ENCODE results near the gene ABCB11.
A peak's percentile ranks its signal among the peaks of the same experiment; 100 is the strongest.

ABCB11 gene

DNA sequence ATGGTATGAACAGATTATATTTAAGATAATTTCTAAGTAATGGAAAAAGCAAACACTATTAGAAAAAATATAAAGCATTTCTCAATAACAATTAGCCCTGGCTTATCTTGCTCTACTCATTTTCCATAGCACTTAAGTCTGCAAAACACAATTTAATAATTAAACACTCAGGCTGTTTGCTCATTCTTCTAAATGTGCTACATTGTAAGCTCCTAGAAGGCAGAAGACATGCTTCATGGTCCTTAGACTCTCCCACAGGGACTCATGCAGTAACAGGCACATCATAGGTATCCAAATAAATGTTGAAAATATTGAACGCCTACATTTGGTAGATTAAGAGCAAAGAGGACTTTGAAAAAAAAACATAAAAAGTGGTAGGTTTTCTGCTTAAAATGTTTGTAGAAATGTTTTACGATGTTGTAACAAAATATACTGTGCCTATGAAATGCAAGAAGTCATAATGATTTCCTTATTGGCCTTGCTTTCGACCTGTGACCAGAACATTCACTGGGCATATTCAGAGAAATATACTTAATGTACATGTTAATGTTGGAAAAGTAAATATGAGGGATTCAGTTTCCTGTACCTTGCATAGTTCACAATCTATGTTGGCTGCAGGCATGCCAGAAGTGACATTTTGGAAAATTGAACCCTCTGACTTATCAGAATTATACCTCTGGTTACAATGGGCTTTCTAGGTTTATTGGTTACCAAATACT is 102.9 kb downstream of the ABCB11 start:
- DNase-seq (ENCODE audit: low spot score): no peak

DNA sequence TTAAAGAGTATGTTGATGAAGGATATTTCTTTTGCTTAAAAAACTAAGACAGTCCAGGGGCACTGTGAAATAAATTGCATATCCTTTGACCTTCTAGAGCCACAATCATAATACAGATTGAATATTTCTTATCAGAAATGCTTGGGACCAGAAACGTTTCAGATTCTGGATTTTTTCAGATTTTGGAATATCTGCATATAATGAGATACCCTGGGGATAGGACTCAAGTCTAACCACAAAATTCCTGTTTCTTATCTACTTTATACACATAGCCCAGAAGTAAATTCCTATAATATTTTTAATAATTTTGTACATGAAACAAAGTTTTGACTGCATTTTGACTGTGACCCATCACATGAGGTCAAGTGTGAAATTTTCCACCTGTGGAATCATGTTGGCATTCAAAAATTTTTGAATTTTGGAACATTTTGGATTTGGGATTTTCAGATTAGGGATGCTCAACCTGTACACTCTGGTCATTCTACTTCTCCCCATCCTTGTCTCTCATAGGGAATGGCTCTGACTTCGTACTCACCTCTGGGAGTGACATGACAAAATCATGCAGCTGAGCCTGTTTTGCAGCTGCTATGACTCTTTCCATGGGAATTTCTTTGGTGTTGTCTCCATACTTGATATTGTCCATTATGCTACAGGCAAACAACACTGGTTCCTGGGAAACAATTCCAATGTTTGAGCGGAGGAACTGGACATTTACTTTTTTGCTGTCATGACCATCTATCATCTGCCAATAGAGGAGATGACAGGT is 104.3 kb downstream of the ABCB11 start:
- DNase-seq (ENCODE audit: low spot score): no peak

DNA sequence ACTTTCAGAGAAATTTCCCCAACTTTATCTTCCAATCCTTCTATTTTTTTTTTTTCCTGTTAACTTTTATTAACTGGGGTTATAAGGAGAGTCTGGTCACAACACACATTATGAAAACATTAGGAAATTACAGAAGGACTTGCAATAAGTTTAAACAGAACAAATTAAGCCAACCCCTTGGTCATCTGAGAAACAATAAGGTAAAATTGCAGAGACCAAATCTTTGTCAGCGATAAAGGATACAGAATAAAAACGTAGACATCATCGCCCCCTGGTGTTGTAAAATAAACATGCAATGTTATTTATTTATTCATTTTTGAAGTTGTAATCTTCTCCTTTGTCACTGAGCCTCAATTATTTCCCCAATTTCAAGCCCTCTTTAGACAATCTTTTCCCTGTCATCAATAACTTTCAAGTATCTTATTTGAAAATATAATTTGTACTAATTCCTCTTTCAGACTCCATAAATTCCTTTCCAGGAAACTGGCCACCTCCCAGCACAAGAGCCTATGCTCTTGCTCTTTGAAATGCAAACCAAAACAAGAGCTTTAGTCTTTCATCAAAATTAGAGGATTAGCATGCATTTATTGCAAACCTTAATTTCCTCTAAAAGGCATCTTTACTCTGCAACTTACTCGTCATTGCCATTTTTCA is 110.5 kb downstream of the ABCB11 start:
- no peak for DNase-seq (ENCODE audit: low spot score)

DNA sequence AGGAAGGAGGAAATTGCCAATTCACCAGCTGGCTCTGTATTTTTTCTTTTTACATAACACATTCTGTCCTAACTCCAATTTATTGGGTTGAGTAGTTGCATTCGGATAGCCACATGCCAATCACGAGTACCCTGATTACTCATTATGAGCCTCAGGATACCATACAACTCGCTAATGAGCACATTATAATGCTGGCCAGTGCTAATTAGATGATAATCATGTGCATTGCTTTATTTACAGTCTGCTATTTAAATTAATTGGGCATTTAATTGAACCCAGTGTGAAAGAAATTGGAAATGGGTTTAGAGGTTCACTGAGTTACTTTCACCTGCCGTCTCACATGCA is 114.8 kb downstream of the ABCB11 start:
- DNase-seq (ENCODE audit: low spot score): no peak

DNA sequence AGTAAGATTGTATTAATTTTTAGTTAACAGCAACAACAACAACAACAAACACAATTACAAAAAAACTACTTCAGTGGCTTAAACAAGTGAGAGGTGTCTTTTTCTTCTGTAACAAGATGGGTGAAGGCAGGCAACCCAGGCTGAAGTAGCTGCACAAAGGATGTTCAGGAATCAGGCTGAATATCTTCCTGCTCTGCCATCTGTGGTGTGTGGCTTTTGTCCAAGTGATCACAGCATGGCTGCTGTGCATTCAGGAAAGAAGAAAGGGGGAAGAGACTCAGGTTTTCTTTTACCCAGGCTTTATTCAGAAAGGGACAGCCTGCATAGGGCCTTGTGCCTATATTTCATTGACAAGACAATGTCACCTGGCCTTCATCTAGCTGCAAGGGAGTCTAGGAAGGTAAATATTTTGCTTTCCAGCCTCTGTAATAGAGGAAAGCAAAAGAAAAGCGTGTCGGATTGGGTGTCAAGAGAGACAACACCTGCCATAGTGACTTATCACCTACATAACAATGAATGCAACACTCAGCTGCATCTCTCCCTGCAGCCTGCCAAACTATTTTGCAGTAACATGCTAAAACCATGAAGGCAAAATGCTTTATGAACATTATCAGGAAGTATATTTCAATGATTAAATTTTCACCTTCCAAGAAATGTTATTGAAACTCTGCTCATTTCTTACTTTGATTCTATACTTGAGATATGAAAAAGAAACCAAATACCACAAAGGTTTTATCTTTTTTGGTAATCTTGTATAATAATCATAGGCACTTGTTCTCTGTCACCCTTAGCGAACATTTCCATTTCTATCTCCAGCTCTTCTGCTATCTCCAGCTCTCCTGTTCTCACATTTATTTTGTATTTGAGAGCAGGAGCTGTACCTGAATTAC is 115.4 kb downstream of the ABCB11 start:
- DNase-seq (ENCODE audit: low spot score): no peak

DNA sequence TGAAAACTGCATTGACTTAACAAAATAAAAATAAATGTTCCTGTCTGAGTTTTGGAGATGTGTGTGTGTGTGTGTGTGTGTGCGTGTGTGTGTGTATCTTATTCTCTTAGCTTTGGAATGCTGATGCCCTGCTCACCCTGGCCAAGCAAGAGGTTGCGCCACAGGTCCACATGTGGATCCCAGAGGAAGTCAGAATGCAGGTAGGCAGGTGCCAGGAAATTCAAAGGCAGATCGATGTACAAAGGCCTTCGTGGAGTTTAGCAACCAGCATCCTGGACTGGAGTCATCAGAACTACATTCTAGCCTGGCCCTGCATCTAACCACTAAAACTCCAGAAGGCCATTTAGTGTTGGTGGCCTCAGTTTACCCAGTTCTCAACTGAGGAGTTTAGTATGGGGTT is 117.6 kb downstream of the ABCB11 start:
- no peak for DNase-seq (ENCODE audit: low spot score)

DNA sequence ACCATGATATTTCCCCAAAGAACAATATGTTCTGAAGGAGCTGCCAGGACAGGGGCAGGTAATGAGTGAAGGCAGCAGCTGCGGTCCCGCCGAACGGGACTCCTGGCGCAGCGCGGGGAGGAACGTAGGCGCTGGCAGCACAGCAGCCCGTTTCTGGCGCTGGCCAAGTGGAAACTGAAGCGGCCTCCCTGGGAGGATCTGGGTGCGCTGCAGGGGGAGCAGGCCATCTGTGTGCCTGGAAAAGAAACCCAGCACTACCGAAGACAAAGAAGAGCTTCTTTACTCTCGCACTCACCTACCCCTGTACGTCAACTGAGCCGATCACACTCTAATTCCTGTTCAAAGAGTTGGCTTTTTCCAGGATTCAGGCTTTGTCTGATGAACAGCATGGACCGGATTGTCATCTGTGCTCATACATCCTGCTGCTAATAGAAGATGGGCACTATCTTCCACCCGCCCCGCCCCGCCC is 118.2 kb downstream of the ABCB11 start:
- DNase-seq (ENCODE audit: low spot score): peak; percentile 74

DNA sequence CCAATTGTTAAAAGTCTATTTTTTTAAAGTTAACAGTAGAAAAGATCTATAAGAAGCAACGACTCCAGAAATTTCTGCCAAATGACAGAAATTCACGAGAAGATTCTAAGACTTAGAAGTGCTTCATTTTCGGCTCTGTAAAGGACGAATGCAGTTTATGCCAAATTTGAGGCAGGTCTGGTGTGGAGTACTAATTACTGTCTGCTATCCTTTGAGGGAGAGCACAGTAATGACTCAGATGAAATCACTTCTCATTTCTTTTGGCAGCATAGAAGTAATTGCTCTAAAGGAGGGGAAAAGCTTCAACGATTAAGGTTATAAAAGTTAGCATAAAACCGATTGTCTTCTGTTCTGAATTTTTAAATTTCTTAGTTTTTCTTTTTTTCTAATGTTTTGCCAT is 118.7 kb downstream of the ABCB11 start:
- no peak for DNase-seq (ENCODE audit: low spot score)

DNA sequence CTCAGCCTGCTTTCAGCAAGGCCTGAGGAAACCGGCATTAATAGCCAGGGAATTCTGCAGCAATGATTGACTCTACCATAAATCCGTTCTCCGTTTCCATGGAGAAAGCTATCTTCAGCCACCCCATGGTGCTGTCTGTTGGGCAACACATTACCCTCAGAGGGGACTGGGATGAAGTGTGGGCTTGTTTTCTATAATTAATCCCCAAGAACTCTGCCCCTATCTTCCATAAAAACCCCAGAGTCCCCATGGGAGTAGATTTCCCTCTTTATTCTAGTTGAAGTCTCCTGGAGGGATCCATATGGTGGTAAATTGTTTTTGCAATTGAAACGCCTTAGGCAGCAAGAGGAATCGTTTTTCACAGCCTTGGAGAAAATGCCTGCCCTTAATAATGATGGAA is 120.8 kb downstream of the ABCB11 start:
- DNase-seq (ENCODE audit: low spot score): no peak

DNA sequence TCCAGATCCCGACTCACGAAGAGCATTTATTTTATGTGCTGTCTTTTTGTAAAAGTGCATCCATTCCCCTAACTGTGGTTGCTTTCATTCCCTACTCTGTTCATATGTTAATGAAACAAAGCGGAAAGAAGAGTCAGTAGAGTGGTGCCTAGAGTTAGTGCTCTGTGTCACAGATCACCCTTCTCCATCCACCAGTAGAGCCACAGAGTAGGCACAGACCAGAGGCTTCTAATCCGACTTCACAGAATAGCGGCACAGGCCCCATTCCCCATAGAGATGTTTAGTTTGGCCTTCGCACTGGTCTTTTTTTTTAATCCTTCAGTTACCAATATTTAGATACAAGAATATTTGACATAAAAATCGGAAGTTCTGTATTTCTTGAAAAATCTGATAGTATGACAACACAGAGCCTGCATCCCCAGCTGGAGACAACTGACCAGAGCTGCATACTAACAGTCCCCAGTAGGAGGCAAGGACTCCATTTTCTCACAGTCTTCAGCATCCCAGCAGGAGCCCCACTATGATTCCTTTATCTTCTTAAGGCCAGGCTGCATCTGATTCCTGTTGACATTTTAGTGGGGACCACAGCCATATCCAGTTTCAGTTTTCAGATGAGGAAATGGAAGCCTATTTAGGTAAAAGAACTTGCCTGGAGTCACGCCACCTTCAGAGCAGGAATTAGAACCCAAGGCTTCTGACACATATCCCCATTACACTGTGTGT is 123.0 kb downstream of the ABCB11 start:
- DNase-seq (ENCODE audit: low spot score): no peak

DNA sequence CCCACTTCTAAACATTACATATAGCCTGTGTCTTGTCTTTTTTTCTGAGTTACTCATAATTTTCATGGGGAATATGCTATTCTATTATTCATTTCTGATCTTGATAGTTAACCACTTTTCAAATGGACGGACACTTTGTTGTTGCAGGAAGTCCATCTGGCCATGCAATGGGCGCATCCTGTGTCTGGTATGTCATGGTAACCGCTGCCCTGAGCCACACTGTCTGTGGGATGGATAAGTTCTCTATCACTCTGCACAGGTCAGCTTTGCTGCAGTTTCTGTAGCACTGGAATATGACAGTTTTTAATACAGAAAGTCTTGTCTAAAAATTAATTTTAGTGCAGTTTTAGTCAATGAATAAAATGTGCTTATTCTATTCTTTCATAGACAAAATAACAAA is 126.8 kb downstream of the ABCB11 start:
- DNase-seq (ENCODE audit: low spot score): no peak

DNA sequence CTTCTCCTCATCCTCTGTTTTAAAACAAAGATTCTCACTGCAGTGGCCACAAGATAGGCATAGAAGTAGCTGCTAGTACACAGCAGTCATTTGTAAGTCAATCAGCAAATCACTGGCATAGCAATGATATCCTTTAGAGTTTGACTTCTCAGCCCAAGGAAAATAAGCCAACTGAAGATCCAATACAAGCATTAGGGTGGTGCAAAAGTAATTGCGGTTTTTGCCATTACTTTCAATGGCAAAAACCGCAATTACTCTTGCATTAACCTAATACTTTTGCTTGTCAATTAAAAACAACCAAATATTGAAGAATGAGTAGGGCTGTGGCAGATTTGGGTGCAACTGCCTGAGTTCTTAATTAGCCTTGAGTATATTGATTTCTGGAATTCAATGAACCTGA is 127.2 kb downstream of the ABCB11 start:
- DNase-seq (ENCODE audit: low spot score): no peak

DNA sequence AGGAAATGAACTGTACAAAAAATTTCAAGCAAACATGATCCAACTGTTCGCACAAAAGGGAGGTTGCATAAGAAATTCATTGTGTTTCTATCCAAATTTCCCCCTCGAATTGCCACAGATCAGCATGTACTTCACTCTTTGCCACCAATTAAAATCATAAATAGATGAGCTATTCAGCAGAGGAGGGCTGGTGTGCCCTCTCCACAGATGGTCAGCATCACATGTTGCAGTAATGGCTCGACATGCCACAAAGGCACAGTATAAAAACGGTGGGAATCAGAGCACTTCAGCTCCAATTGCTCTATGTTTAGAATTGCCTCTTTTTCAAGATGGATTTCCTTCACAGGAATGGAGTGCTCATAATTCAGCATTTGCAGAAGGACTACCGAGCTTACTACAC is 130.1 kb downstream of the ABCB11 start, which contains the start of gene G6PC2:
G6PC2 (plus strand) TSS at position 289 of the 400 bp plus-strand sequence; CDS start at position 330, 41 bp downstream.
- DNase-seq (ENCODE audit: low spot score): no peak

DNA sequence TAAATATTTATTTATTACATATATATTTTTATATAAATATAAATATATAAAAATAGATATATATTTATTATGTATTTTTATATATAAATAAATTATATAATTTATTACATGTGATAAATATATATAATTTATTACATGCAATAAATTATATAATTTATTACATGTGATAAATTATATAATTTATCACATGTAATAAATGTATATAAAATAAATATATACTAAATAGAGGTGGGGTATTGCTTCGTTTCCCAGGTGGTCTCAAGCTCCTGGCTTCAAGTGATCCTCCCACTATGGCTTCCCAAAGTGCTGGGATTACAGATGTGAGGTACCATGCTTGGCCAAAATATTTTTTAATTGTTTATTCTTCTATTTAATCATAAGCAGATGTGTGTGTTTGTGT is 133.7 kb downstream of the ABCB11 start:
- no peak for DNase-seq (ENCODE audit: low spot score)

DNA sequence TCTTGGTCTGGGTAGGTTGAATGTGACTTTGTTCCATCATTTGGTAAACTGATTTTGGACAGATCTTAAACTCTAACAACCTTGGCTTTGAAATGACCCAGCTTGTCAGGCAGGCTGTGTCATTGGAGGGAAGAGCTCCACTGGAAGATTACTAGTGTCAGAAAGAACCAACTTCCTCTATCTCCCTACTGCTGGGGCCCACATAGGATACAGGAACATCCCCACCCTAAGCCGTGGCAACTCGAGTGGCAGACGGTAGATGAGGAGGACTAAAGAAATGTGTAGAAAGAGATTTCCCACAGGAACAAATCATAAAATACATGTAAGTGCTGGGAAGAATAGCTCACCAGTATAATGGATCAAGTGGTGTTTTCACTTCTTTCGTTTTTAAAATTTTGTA is 134.3 kb downstream of the ABCB11 start:
- no peak for DNase-seq (ENCODE audit: low spot score)

DNA sequence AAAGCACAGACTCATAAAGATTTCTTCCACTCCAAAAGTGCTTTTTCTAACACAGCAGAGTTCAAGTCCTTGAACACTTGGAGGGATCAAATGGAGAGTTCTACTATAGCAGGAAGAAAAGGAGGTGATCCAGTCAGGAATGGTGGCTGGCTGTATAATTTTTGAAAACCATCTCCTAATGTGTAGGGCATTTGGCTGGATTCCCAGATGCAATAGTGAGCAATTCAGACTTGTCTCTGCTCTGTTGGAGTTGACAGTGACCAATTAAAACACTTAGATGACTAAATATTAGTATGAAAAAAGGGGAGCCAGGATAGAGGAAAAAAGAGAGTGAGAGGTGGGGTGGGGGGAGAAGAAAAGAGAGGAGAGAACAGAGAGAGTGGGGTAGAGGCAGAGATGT is 135.4 kb downstream of the ABCB11 start:
- no peak for DNase-seq (ENCODE audit: low spot score)

DNA sequence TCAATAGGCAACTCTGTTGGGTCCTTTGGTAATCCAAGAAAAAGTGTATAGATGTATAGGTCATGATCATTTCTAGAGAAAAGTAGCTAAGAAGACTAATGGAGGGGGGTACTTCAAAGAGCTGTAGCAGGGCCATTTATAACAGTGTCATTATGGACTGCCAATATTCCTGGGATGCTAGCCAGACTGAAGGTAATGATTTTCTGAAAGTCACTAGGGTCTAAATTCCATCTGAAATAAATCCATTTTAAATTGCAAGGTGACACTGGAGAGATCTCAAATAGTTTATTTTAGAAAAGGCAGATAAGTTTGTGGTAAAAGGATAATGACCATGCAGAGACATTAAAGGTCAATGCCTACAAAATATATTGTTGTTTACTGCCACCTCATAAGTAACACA is 136.4 kb downstream of the ABCB11 start:
- DNase-seq (ENCODE audit: low spot score): no peak

DNA sequence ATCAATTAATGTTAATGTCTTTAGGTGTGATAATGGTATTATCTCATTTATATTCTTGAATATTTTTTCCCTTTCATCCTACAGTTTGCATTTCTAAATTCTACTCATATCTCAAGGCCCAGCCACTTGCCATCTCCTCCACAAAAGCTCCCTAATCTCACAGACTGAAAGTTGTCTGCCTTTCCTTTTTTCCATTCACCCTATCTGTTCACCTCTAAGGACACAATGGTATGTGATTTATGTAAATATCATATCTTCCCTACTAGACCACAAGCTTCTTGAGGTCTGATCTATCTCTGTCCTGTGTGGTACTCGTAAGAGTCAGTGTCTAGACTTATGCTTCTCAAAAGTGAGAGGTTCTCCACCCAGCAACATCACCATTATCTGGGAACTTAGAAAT is 137.0 kb downstream of the ABCB11 start:
- no peak for DNase-seq (ENCODE audit: low spot score)

DNA sequence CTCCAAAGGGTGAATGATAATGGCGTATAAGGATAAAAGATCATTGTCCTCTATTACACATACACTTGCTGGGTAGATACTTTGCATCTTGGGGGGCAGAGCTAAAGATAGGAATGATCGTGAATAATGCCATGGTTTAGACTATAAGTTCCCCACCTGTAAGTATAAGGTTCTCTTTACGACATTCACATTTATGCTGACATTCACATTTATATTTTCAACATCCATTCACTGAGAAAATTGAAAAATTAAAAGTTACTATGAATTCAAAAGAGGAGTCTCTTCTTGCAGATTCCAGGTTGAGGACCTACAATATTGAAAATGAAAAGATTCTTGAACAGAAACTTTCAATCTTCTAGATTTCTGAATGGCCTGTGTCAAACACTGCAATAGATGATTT is 138.8 kb downstream of the ABCB11 start:
- DNase-seq (ENCODE audit: low spot score): no peak

DNA sequence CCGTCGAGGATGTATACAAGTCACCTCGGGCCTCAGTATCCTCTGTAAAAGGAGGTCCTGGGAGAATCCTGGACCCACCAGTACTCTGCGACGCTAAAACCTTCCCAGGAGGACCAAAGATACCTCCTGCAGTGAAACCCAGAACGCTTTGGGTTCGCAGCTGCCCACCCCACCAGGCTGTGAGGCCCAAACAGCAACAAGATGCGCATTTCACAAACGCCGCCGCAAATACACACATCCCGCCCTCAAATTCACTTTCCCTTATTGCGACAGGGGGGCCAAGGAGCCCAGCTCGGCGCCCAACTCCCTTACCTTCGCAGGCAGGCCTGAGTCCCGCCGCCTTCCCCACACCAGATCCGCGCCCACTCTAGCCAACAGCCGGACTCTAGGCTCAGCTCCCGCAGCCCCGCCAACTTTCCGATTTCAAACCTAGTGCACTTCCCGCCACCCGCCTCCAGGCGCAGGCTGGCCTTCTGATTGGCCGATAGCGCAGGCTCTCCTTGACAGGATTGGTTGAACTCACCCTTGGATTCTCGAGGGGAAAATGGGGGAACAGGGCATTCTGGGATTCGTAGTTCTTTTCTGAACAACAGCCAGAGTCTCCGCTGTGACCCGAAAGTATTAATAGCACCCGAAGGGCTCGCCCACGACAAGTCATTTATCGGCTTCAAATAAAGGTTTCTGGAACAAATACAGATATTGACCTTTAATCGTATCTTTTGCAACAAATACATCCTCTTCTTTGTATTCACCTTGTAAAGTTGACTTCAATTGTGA is 140.9 kb downstream of the ABCB11 start, which contains the start of gene SPC25:
SPC25 (minus strand) TSS at position 425 of the 777 bp plus-strand sequence. CDS start 911 bp downstream, outside the sequence.
- DNase-seq (ENCODE audit: low spot score): peak; percentile 87
